Esophagus muscularis mucosa (tissue), 4 donors: ENCODE measurements around the gene ALPK3.

Source experiments
- EP300 ChIP-seq: sonication (generic); formaldehyde crosslinking; IDR thresholded peaks from one replicate; pipeline ENCODE4 v1.6.1; 2017; ENCODE audit warnings: antibody characterized with exemption
- POLR2A ChIP-seq: fragments of 450-650 bp; IDR thresholded peaks from one replicate; pipeline ENCODE4 v1.6.1; 2017; ENCODE audit warnings: antibody characterized with exemption, moderate library complexity, mild to moderate bottlenecking, low read depth
- TF ChIP-seq, protein P1 (sequence below), 3 experiments: fragments of 200-600 bp in 2 of 3; fragments of 450-650 bp in 1 of 3; sonication (generic) in 2 of 3; IDR thresholded peaks; one replicate each; pipeline ENCODE4 v1.5.1; 2017 to 2019; ENCODE audit warnings: antibody characterized with exemption in 3 of 3, mild to moderate bottlenecking in 2 of 3, moderate library complexity in 1 of 3

DNA sequence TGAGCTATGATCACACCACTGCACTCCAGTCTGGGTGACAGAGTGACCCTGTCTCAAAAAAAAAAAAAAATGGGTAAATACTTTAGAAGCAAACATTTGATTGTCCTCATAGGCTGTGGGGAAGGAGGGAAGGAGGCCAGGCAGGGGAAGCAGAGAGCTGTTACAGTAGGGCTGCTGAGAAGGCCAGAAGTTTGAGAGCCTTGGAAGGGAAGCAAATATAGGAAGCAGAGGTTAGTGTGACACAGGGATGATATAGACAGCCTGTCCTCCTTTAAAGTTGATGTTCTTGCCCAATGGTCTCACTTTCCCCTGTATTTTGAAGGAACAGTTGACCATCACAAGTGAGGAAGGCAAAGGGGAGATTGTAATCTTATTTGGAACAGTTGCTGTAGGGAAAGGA lies 5.3 kb upstream of the ALPK3 start:
- TF ChIP-seq, protein P1, sequence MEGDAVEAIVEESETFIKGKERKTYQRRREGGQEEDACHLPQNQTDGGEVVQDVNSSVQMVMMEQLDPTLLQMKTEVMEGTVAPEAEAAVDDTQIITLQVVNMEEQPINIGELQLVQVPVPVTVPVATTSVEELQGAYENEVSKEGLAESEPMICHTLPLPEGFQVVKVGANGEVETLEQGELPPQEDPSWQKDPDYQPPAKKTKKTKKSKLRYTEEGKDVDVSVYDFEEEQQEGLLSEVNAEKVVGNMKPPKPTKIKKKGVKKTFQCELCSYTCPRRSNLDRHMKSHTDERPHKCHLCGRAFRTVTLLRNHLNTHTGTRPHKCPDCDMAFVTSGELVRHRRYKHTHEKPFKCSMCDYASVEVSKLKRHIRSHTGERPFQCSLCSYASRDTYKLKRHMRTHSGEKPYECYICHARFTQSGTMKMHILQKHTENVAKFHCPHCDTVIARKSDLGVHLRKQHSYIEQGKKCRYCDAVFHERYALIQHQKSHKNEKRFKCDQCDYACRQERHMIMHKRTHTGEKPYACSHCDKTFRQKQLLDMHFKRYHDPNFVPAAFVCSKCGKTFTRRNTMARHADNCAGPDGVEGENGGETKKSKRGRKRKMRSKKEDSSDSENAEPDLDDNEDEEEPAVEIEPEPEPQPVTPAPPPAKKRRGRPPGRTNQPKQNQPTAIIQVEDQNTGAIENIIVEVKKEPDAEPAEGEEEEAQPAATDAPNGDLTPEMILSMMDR (IDR thresholded peaks at IDR 0.05) = no peak
- no peak for TF ChIP-seq POLR2A
- no peak for TF ChIP-seq EP300
